GM13977 (cell line): Measurements from ENCODE around the gene ADCY9.

Source experiments
- DNase-seq: peaks from one replicate; pipeline ENCODE4 v3.0.0; 2012; ENCODE audit warnings: low spot score
- in situ Hi-C: fragments of 300-500 bp; cut with MboI; formaldehyde crosslinking; loops from one replicate; pipeline ENCODE4 v1.12.0; 2022; ENCODE audit warnings: low sequenced_read_pairs, low pct_unique_long_range_greater_than_20kb, mixed read lengths, inconsistent platforms; ENCODE audit not compliant: unreplicated experiment
- TF ChIP-seq, protein P1 (sequence below): IDR thresholded peaks from 2 replicates; pipeline ENCODE4 v1.5.1; 2012; ENCODE audit warnings: mild to moderate bottlenecking, control low read depth; ENCODE audit not compliant: insufficient read depth; ENCODE audit errors: extremely low read depth, missing control alignments

Gene ADCY9

DNA sequence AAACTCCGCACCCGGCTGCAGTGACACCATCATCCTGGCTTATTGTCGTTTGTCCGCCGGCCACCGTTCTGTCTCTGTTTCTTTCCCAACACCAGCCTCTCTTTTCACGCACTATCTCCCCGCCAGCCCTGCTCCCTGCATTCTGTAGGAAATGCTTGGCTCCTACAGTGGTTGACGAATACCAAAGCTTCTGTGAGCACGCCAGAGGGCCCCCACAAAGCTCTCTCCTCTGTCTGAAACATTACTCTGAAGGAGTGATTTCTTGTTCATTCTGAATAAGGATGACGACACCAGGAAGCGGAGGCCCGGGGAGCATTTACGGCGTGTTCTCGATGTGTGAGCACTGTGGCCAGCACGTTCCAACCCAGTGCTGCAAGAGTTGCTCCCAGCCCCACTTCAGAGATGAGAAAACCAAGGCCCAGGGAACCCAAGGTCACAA is 58.8 kb downstream of the ADCY9 start:
- DNase-seq: no peak
- in situ Hi-C loops: no loop called here
- TF ChIP-seq, protein P1, sequence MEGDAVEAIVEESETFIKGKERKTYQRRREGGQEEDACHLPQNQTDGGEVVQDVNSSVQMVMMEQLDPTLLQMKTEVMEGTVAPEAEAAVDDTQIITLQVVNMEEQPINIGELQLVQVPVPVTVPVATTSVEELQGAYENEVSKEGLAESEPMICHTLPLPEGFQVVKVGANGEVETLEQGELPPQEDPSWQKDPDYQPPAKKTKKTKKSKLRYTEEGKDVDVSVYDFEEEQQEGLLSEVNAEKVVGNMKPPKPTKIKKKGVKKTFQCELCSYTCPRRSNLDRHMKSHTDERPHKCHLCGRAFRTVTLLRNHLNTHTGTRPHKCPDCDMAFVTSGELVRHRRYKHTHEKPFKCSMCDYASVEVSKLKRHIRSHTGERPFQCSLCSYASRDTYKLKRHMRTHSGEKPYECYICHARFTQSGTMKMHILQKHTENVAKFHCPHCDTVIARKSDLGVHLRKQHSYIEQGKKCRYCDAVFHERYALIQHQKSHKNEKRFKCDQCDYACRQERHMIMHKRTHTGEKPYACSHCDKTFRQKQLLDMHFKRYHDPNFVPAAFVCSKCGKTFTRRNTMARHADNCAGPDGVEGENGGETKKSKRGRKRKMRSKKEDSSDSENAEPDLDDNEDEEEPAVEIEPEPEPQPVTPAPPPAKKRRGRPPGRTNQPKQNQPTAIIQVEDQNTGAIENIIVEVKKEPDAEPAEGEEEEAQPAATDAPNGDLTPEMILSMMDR: no peak

DNA sequence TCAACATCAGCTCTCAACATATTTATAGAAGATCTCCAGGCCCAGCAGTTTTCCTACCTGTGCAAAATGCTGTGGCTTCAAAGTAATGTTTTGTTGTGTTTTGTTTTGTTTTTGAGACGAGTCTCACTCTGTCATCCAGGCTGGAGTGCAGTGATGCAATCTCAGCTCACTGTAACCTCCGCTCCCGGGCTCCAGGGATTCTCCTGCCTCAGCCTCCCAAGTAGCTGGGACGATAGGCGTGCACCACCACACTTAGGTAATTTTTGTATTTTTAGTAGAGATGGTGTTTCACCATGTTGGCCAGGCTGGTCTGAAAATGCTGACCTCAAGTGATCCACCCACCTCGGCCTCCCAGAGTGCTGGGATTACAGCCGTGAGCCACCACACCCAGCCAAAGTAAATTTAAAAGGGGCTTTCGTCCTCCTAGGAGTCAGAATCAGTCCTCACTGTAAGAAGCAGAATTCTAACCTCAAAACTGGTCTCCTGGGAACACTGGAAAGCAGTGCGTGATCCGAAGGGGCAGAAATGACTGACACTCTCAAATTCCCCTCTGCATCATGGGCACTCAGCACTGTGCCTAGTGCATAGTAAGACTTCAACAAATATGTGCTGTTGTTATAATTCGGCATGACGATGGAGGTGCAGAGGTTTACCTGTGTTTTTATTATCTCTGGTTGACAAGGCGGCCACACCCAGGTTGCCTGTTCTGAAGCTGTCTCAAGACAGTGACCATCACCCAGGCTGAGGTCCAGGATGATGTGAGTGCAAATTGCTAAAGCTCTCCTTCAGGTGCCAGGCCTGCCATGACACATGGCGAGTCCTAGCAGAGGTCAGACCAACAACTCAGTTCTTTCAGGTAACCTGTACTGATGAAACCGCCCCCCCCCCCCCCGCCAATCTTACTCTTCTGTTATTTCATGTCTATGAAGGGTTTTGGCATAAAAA is 59.8 kb downstream of the ADCY9 start:
- in situ Hi-C loops: no loop called here
- no peak for DNase-seq
- TF ChIP-seq, protein P1: no peak

DNA sequence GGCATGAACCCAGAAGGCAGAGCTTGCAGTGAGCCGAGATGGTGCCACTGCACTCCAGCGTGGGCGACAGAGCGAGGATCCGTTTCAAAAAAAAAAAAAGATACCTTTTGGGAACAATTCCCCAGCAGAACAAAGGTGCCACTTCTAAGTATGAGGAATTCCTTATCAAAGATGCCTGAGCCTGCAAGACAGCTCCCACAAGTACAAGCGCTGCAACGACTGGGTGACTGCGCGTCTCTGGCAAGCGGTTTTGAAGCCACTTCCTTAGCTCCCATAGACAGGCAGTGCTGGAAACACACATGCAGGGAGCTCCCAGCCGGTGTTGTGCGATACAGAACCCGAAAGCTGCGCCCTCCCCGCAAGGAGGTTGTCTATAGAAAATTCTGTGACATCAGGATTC is 60.5 kb downstream of the ADCY9 start:
- in situ Hi-C loops: no loop called here
- TF ChIP-seq, protein P1: no peak
- DNase-seq: no peak

DNA sequence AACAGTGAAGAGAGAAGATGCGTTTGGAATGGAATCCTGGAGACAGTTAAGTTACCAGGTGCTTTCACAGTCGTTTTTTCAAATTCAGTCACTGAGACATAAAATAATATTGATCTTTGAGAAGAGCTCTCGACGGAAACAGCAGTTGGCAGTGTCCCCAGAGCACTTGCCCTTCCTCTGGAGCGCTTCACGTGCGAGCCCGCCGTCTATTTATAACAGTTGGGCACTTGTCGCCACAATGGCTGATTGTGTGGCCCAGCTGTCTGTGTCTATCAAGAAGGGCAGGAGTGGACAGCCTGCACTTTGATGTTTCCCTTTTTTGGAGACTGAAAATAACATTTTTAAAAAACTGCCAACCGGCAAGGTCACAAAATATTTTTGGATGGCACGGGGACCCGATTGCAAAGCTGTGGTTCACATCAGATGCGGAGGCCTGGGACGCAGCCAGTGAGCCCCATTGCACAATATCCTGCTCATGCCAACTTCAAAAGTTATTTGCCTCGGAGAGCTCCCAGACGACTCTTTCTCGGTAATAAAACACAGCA is 62.9 kb downstream of the ADCY9 start:
- DNase-seq: no peak
- in situ Hi-C loops: no loop called here

DNA sequence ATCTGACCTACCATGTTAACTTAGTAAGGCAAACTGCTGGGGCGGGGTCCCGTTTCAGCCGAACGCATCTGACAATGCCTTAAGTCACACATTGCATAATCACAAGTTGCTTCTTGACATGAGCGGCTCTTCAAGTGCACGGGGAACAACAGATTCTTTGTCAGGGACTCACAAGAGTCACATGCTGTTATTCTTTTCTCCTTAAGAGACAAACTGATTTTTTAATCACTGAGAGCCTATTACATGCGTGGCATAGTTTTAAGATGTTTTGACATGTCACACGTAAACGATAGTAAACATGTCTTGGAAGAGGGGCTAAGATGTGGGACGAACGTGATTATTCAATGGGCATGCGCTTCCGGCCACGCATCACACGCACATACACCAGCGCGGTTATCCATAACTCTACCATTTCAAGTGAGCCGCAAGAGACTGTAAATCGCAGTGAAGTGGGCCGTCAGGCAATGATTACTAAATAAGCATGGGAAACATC is 63.4 kb downstream of the ADCY9 start:
- TF ChIP-seq, protein P1: no peak
- no peak for DNase-seq
- in situ Hi-C loops: no loop called here

More for the DNA sequence above, 62.9 kb downstream of the ADCY9 start:
- TF ChIP-seq, protein P1: no peak

DNA sequence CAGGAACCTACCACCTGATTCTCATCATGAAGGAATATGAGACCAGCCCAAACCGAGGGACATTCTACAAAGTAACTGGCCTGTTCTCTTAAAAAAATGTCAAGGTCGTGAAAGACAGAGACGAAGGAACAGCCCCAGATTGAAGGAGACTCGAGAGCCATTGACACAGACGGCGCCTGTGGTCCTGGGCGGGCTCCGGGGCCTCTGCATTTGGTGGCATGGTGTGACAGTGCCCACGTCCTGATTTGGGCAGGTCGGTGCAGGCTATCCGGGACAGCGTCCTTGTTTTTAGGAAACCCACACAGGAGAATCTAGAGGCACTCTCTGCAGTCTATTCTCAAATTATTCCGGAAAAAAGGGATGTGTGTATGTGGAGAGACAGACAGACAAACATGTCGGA is 64.1 kb downstream of the ADCY9 start:
- in situ Hi-C loops: no loop called here
- DNase-seq: no peak
- TF ChIP-seq, protein P1: no peak
